Chondrocyte (in vitro differentiated cells): Measurements from ENCODE around the gene PTDSS2. TPM values are rescaled to one million over a fixed set of nuclear protein-coding genes. Genes with fewer than 3 reads are reported as not detected.

ENCODE experiments used
- DNase-seq: peaks from one replicate; pipeline ENCODE4 v3.0.0; 2021; ENCODE audit warnings: mixed read lengths, low spot score
- H3K27ac Mint-ChIP-seq: one replicate; pipeline ENCODE4 v1.8.0; 2021; ENCODE audit warnings: mild to moderate bottlenecking, moderate library complexity, mixed read lengths; ENCODE audit not compliant: unreplicated experiment
- H3K27me3 Mint-ChIP-seq: 2 replicates; pipeline ENCODE4 v1.8.0; 2021; ENCODE audit warnings: low read depth, mixed read lengths
- H3K36me3 Mint-ChIP-seq: 2 replicates; pipeline ENCODE4 v1.8.0; 2021; ENCODE audit warnings: low read depth, mixed read lengths
- H3K4me1 Mint-ChIP-seq: 2 replicates; pipeline ENCODE4 v1.8.0; 2021; ENCODE audit warnings: low read depth, mild to moderate bottlenecking, mixed read lengths
- H3K4me3 Mint-ChIP-seq: one replicate; pipeline ENCODE4 v1.8.0; 2021; ENCODE audit warnings: mild to moderate bottlenecking, moderate library complexity, mixed read lengths; ENCODE audit not compliant: unreplicated experiment
- H3K9me3 Mint-ChIP-seq: 2 replicates; pipeline ENCODE4 v1.8.0; 2021; ENCODE audit warnings: low read depth, mixed read lengths
- CTCF ChIP-seq: fragments of 200-600 bp; sonication (generic); IDR thresholded peaks from 2 replicates; pipeline ENCODE4 v1.5.0; 2021; ENCODE audit warnings: antibody characterized with exemption, mild to moderate bottlenecking, moderate library complexity
- total RNA-seq: library from RNA; stranded (reverse); gene quantifications from 3 replicates; pipeline ENCODE4 v1.2.1, GENCODE V29; 2021

Gene PTDSS2
- total RNA-seq, 1 donor from 2014 or later = 30.0 TPM

GRCh38 chr11:452203-452744 is 2.2 kb downstream of the PTDSS2 start:
- no peak for TF ChIP-seq CTCF
- peaks cover 3% of the 10 kb centered on the region for H3K36me3 Mint-ChIP-seq
- no peak overlapping the region for H3K4me3 Mint-ChIP-seq
- H3K9me3 Mint-ChIP-seq = no peaks in the 10 kb centered on the region
- no peaks in the 10 kb centered on the region for H3K27me3 Mint-ChIP-seq
- no peak overlapping the region for H3K27ac Mint-ChIP-seq
- peaks cover 38% of the 10 kb centered on the region for H3K4me1 Mint-ChIP-seq
- no peak for DNase-seq

- no peak for DNase-seq
- H3K4me1 Mint-ChIP-seq = peaks cover 38% of the 10 kb centered on the region
- no peaks in the 10 kb centered on the region for H3K27me3 Mint-ChIP-seq
- peak overlapping the region; percentile 27 for H3K27ac Mint-ChIP-seq
- no peak overlapping the region for H3K4me3 Mint-ChIP-seq
- TF ChIP-seq CTCF = no peak
- H3K36me3 Mint-ChIP-seq = peaks cover 3% of the 10 kb centered on the region
- H3K9me3 Mint-ChIP-seq = no peaks in the 10 kb centered on the region
These were observed 2.9 kb downstream of the PTDSS2 start for GRCh38 chr11:452916-453527.

GRCh38 chr11:453564-453963 is 3.5 kb downstream of the PTDSS2 start:
- Mint-ChIP-seq H3K4me1 (peaks cover 38% of the 10 kb centered on the region), H3K27ac (no peak overlapping the region), H3K4me3 (no peak overlapping the region), H3K27me3 (no peaks in the 10 kb centered on the region), H3K36me3 (peaks cover 3% of the 10 kb centered on the region), H3K9me3 (no peaks in the 10 kb centered on the region)
- TF ChIP-seq CTCF = no peak
- DNase-seq = no peak

- H3K27me3 Mint-ChIP-seq = no peaks in the 10 kb centered on the region
- H3K36me3 Mint-ChIP-seq = peaks cover 3% of the 10 kb centered on the region
- no peak overlapping the region for H3K27ac Mint-ChIP-seq
- DNase-seq = no peak
- H3K9me3 Mint-ChIP-seq = no peaks in the 10 kb centered on the region
- H3K4me1 Mint-ChIP-seq = peaks cover 33% of the 10 kb centered on the region
- TF ChIP-seq CTCF = no peak
- H3K4me3 Mint-ChIP-seq = no peak overlapping the region
These were observed 4.0 kb downstream of the PTDSS2 start for GRCh38 chr11:454043-454442.

GRCh38 chr11:454801-455565 is 4.9 kb downstream of the PTDSS2 start:
- peak; percentile 77 for DNase-seq
- TF ChIP-seq CTCF = no peak
- Mint-ChIP-seq H3K9me3 (no peaks in the 10 kb centered on the region), H3K4me1 (peaks cover 28% of the 10 kb centered on the region), H3K4me3 (no peak overlapping the region), H3K27ac (no peak overlapping the region), H3K36me3 (peaks cover 3% of the 10 kb centered on the region), H3K27me3 (no peaks in the 10 kb centered on the region)
